ENCODE measurements around the gene CCDC60. TPM values are rescaled to one million over a fixed set of nuclear protein-coding genes. Genes with fewer than 3 reads are reported as not detected.

The CCDC60 gene
- total RNA-seq, 1 experiment from 2014 or later = not detected

DNA sequence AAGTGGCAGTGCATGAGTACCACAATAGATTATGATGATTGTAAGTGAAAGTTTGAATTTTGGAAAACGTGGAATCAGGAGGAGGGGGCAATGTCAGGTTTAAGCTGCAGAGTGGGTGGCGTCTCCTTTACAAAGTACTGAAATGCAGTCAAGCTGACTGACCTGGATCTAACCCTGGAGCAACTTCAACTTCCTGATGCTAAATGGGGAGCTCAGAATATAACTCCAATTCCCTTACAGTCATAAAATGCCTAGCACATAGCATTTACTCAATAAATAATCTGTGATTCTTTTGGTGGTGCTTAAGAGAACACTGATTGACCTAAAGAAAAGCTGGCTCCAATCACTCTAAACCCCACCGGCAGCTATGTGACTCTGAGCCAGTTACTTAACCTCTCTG is 38.5 kb downstream of the CCDC60 start:
- no peak overlapping the region for H2AFZ ChIP-seq (ENCODE audit: low read depth, low read length, poor library complexity, severe bottlenecking)
- no peak overlapping the region for H3K9ac ChIP-seq (ENCODE audit: low read length)
- H3K27me3 ChIP-seq (ENCODE audit: insufficient read depth, low read length) = peaks cover 8% of the 10 kb centered on the region; the same call in 1 of the 2 replicates
- no peaks in the 10 kb centered on the region for H3K79me2 ChIP-seq (ENCODE audit: insufficient read depth, low read length)
- intact Hi-C loops (cut with micrococcal nuclease) = no loop called here
- H3K4me2 ChIP-seq (ENCODE audit: low read length) = no peak overlapping the region
- ATAC-seq = no peak
- CTCF ChIA-PET = no interaction called here
- H3K9me3 ChIP-seq (ENCODE audit: control insufficient read depth in 1 of 2, insufficient read depth in 1 of 2, low read depth in 1 of 2, low read length in 2 of 2) = no peaks in the 10 kb centered on the region
- H3K4me1 ChIP-seq (ENCODE audit: control insufficient read depth in 1 of 2, insufficient read depth in 2 of 2, low read length in 2 of 2) = no peaks in the 10 kb centered on the region
- H4K20me1 ChIP-seq (ENCODE audit: insufficient read depth) = no peaks in the 10 kb centered on the region; the same call in 1 of the 2 replicates
- no peaks in the 10 kb centered on the region for H3K9me2 ChIP-seq (ENCODE audit: insufficient read depth)
- H3K4me3 ChIP-seq (replicated peaks in 1 of 2; ENCODE audit: low read depth in 1 of 2, low read length in 2 of 2) = no peak overlapping the region
- DNase-seq (ENCODE audit: low read depth, low spot score) = no peak
- POLR2A ChIA-PET = no interaction called here
- BruUV-seq (replicated peaks) = no TSS peak
- no peak for TF ChIP-seq ELF1 (IDR thresholded peaks at IDR 0.05; ENCODE audit: borderline replicate concordance, low read depth)
- no peak for TF ChIP-seq SP1 (IDR thresholded peaks at IDR 0.05; ENCODE audit: low read depth)
- no peak for TF ChIP-seq CBX3 (IDR thresholded peaks at IDR 0.05; ENCODE audit: low read depth)
- TF ChIP-seq YY1 (IDR thresholded peaks at IDR 0.05; ENCODE audit: extremely low read depth, insufficient replicate concordance, low read depth, low read length) = no peak
- no peak for TF ChIP-seq POLR2A (IDR thresholded peaks at IDR 0.05; ENCODE audit: borderline replicate concordance, extremely low read depth, insufficient read depth, insufficient read length)
- no peak for TF ChIP-seq POLR2AphosphoS5 (IDR thresholded peaks at IDR 0.05; ENCODE audit: low read depth, low read length)
- TF ChIP-seq SRF (IDR thresholded peaks at IDR 0.05; ENCODE audit: low read depth) = no peak
- TF ChIP-seq CEBPB (IDR thresholded peaks at IDR 0.05; ENCODE audit: low read depth) = no peak
- TF ChIP-seq EGR1 (IDR thresholded peaks at IDR 0.05; ENCODE audit: low read depth) = no peak
- no peak for TF ChIP-seq JUND (IDR thresholded peaks at IDR 0.05)
- no peak for TF ChIP-seq TCF7L2 (IDR thresholded peaks at IDR 0.05; ENCODE audit: borderline replicate concordance, extremely low read depth, insufficient read depth, insufficient read length)
- TF ChIP-seq, protein P1, sequence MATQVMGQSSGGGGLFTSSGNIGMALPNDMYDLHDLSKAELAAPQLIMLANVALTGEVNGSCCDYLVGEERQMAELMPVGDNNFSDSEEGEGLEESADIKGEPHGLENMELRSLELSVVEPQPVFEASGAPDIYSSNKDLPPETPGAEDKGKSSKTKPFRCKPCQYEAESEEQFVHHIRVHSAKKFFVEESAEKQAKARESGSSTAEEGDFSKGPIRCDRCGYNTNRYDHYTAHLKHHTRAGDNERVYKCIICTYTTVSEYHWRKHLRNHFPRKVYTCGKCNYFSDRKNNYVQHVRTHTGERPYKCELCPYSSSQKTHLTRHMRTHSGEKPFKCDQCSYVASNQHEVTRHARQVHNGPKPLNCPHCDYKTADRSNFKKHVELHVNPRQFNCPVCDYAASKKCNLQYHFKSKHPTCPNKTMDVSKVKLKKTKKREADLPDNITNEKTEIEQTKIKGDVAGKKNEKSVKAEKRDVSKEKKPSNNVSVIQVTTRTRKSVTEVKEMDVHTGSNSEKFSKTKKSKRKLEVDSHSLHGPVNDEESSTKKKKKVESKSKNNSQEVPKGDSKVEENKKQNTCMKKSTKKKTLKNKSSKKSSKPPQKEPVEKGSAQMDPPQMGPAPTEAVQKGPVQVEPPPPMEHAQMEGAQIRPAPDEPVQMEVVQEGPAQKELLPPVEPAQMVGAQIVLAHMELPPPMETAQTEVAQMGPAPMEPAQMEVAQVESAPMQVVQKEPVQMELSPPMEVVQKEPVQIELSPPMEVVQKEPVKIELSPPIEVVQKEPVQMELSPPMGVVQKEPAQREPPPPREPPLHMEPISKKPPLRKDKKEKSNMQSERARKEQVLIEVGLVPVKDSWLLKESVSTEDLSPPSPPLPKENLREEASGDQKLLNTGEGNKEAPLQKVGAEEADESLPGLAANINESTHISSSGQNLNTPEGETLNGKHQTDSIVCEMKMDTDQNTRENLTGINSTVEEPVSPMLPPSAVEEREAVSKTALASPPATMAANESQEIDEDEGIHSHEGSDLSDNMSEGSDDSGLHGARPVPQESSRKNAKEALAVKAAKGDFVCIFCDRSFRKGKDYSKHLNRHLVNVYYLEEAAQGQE (IDR thresholded peaks at IDR 0.05; ENCODE audit: low read depth) = no peak
- TF ChIP-seq, protein P2, sequence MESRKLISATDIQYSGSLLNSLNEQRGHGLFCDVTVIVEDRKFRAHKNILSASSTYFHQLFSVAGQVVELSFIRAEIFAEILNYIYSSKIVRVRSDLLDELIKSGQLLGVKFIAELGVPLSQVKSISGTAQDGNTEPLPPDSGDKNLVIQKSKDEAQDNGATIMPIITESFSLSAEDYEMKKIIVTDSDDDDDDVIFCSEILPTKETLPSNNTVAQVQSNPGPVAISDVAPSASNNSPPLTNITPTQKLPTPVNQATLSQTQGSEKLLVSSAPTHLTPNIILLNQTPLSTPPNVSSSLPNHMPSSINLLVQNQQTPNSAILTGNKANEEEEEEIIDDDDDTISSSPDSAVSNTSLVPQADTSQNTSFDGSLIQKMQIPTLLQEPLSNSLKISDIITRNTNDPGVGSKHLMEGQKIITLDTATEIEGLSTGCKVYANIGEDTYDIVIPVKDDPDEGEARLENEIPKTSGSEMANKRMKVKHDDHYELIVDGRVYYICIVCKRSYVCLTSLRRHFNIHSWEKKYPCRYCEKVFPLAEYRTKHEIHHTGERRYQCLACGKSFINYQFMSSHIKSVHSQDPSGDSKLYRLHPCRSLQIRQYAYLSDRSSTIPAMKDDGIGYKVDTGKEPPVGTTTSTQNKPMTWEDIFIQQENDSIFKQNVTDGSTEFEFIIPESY (IDR thresholded peaks at IDR 0.05; ENCODE audit: extremely low read depth, insufficient replicate concordance, low read length) = no peak
- TF ChIP-seq EZH2phosphoT487 (IDR thresholded peaks at IDR 0.05; ENCODE audit: borderline replicate concordance) = no peak
- no peak for TF ChIP-seq SIN3A (IDR thresholded peaks at IDR 0.05; ENCODE audit: low read depth)
- TF ChIP-seq FOSL1 (IDR thresholded peaks at IDR 0.05; ENCODE audit: low read depth) = no peak
- TF ChIP-seq RAD21 (IDR thresholded peaks at IDR 0.05; ENCODE audit: low read depth) = no peak
- TF ChIP-seq EZH2 (IDR thresholded peaks at IDR 0.05) = no peak
- RAD21 ChIA-PET (ENCODE audit: low non-redundant PET in 1 of 2, low total read pairs in 2 of 2, uncharacterized antibody in 2 of 2, unreplicated experiment in 2 of 2) = no interaction called here
- H3K27ac ChIP-seq (ENCODE audit: low read depth, low read length) = no peak overlapping the region
- H3K36me3 ChIP-seq (ENCODE audit: control insufficient read depth in 1 of 2, insufficient read depth in 2 of 2, low read length in 2 of 2) = no peaks in the 10 kb centered on the region

Measured in HCT116 (cell line).